Measurements from ENCODE around the gene IMP3.

IMP3 gene

GRCh38 chr15:75672646-75673425 is 32.8 kb upstream of the IMP3 start:
- H3K4me3 ChIP-seq (ENCODE audit: low read depth in 1 of 5, low read length in 5 of 5), result peak overlapping the region in 2 of 5 donors; percentile 11
- peaks cover 0 to 14% (median 5%) of the 10 kb centered on the region in 5 donors for H3K36me3 ChIP-seq (ENCODE audit: control insufficient read depth in 5 of 5, insufficient read depth in 5 of 5, low read length in 5 of 5)
- H3K4me1 ChIP-seq (ENCODE audit: control insufficient read depth in 5 of 5, insufficient read depth in 5 of 5, low read length in 5 of 5), result peaks cover 8 to 73% (median 58%) of the 10 kb centered on the region in 5 donors
- no peaks in the 10 kb centered on the region for H3K9me3 ChIP-seq (ENCODE audit: control insufficient read depth in 5 of 5, low read length in 5 of 5)
- no peaks in the 10 kb centered on the region for H3K27me3 ChIP-seq (ENCODE audit: control insufficient read depth in 5 of 5, insufficient read depth in 4 of 5, low read length in 5 of 5)
- H3K27ac ChIP-seq (ENCODE audit: low read depth, low read length), result peak overlapping the region; percentile 87
- H3K9ac ChIP-seq (ENCODE audit: low read length in 5 of 5), result peak overlapping the region in 2 of 5 donors; percentile 37 to 48

GRCh38 chr15:75671730-75672602 is 31.9 kb upstream of the IMP3 start:
- H3K4me1 ChIP-seq (ENCODE audit: control insufficient read depth in 5 of 5, insufficient read depth in 5 of 5, low read length in 5 of 5), result peaks cover 10 to 79% (median 66%) of the 10 kb centered on the region in 5 donors
- peak overlapping the region; percentile 87 for H3K27ac ChIP-seq (ENCODE audit: low read depth, low read length)
- H3K4me3 ChIP-seq (ENCODE audit: low read depth in 1 of 5, low read length in 5 of 5), result no peak overlapping the region
- H3K9ac ChIP-seq (ENCODE audit: low read length in 5 of 5), result no peak overlapping the region
- H3K36me3 ChIP-seq (ENCODE audit: control insufficient read depth in 5 of 5, insufficient read depth in 5 of 5, low read length in 5 of 5), result peaks cover 0 to 7% (median 0%) of the 10 kb centered on the region in 5 donors
- H3K27me3 ChIP-seq (ENCODE audit: control insufficient read depth in 5 of 5, insufficient read depth in 4 of 5, low read length in 5 of 5), result no peaks in the 10 kb centered on the region
- no peaks in the 10 kb centered on the region for H3K9me3 ChIP-seq (ENCODE audit: control insufficient read depth in 5 of 5, low read length in 5 of 5)

GRCh38 chr15:75669879-75670212 is 29.8 kb upstream of the IMP3 start:
- no peaks in the 10 kb centered on the region for H3K36me3 ChIP-seq (ENCODE audit: control insufficient read depth in 5 of 5, insufficient read depth in 5 of 5, low read length in 5 of 5)
- H3K27ac ChIP-seq (ENCODE audit: low read depth, low read length), result no peak overlapping the region
- H3K9me3 ChIP-seq (ENCODE audit: control insufficient read depth in 5 of 5, low read length in 5 of 5), result no peaks in the 10 kb centered on the region
- peak overlapping the region in 1 of 5 donors; percentile 44 for H3K9ac ChIP-seq (ENCODE audit: low read length in 5 of 5)
- peaks cover 0 to 2% (median 0%) of the 10 kb centered on the region in 5 donors for H3K27me3 ChIP-seq (ENCODE audit: control insufficient read depth in 5 of 5, insufficient read depth in 4 of 5, low read length in 5 of 5)
- H3K4me1 ChIP-seq (ENCODE audit: control insufficient read depth in 5 of 5, insufficient read depth in 5 of 5, low read length in 5 of 5), result peaks cover 15 to 77% (median 64%) of the 10 kb centered on the region in 5 donors
- H3K4me3 ChIP-seq (ENCODE audit: low read depth in 1 of 5, low read length in 5 of 5), result no peak overlapping the region

- Histone ChIP-seq H3K4me1 (ENCODE audit: control insufficient read depth in 5 of 5, insufficient read depth in 5 of 5, low read length in 5 of 5) (peaks cover 15 to 72% (median 59%) of the 10 kb centered on the region in 5 donors), H3K9ac (ENCODE audit: low read length in 5 of 5) (peak overlapping the region in 1 of 5 donors; percentile 44), H3K36me3 (ENCODE audit: control insufficient read depth in 5 of 5, insufficient read depth in 5 of 5, low read length in 5 of 5) (no peaks in the 10 kb centered on the region), H3K4me3 (ENCODE audit: low read depth in 1 of 5, low read length in 5 of 5) (no peak overlapping the region), H3K9me3 (ENCODE audit: control insufficient read depth in 5 of 5, low read length in 5 of 5) (no peaks in the 10 kb centered on the region), H3K27me3 (ENCODE audit: control insufficient read depth in 5 of 5, insufficient read depth in 4 of 5, low read length in 5 of 5) (peaks cover 0 to 2% (median 0%) of the 10 kb centered on the region in 5 donors), H3K27ac (ENCODE audit: low read depth, low read length) (no peak overlapping the region)
These were observed 29.3 kb upstream of the IMP3 start for GRCh38 chr15:75669191-75669878.

- H3K4me1 ChIP-seq (ENCODE audit: control insufficient read depth in 5 of 5, insufficient read depth in 5 of 5, low read length in 5 of 5), result peaks cover 7 to 58% (median 35%) of the 10 kb centered on the region in 5 donors
These were observed 26.9 kb upstream of the IMP3 start for GRCh38 chr15:75666823-75667501.

GRCh38 chr15:75663931-75664421 is 24.0 kb upstream of the IMP3 start:
- Histone ChIP-seq H3K27ac (ENCODE audit: low read depth, low read length) (peak overlapping the region; percentile 93), H3K9me3 (ENCODE audit: control insufficient read depth in 5 of 5, low read length in 5 of 5) (no peaks in the 10 kb centered on the region), H3K27me3 (ENCODE audit: control insufficient read depth in 5 of 5, insufficient read depth in 4 of 5, low read length in 5 of 5) (peaks cover 0 to 2% (median 0%) of the 10 kb centered on the region in 5 donors), H3K36me3 (ENCODE audit: control insufficient read depth in 5 of 5, insufficient read depth in 5 of 5, low read length in 5 of 5) (peaks cover 0 to 21% (median 17%) of the 10 kb centered on the region in 5 donors), H3K4me1 (ENCODE audit: control insufficient read depth in 5 of 5, insufficient read depth in 5 of 5, low read length in 5 of 5) (peaks cover 13 to 64% (median 51%) of the 10 kb centered on the region in 5 donors), H3K9ac (ENCODE audit: low read length in 5 of 5) (no peak overlapping the region), H3K4me3 (ENCODE audit: low read depth in 1 of 5, low read length in 5 of 5) (no peak overlapping the region)

More at GRCh38 chr15:75666823-75667501, 26.9 kb upstream of the IMP3 start:
- H3K27me3 ChIP-seq (ENCODE audit: control insufficient read depth in 5 of 5, insufficient read depth in 4 of 5, low read length in 5 of 5), result peaks cover 0 to 2% (median 0%) of the 10 kb centered on the region in 5 donors
- no peaks in the 10 kb centered on the region for H3K9me3 ChIP-seq (ENCODE audit: control insufficient read depth in 5 of 5, low read length in 5 of 5)
- peaks cover 0 to 9% (median 4%) of the 10 kb centered on the region in 5 donors for H3K36me3 ChIP-seq (ENCODE audit: control insufficient read depth in 5 of 5, insufficient read depth in 5 of 5, low read length in 5 of 5)
- peak overlapping the region; percentile 84 for H3K27ac ChIP-seq (ENCODE audit: low read depth, low read length)
- peak overlapping the region in 2 of 5 donors; percentile 23 to 26 for H3K4me3 ChIP-seq (ENCODE audit: low read depth in 1 of 5, low read length in 5 of 5)
- peak overlapping the region in 3 of 5 donors; percentile 54 to 97 (median 64) for H3K9ac ChIP-seq (ENCODE audit: low read length in 5 of 5)

- Histone ChIP-seq H3K9ac (ENCODE audit: low read length in 5 of 5) (no peak overlapping the region), H3K4me1 (ENCODE audit: control insufficient read depth in 5 of 5, insufficient read depth in 5 of 5, low read length in 5 of 5) (peaks cover 13 to 70% (median 53%) of the 10 kb centered on the region in 5 donors), H3K36me3 (ENCODE audit: control insufficient read depth in 5 of 5, insufficient read depth in 5 of 5, low read length in 5 of 5) (peaks cover 0 to 30% (median 26%) of the 10 kb centered on the region in 5 donors), H3K27ac (ENCODE audit: low read depth, low read length) (peak overlapping the region; percentile 93), H3K27me3 (ENCODE audit: control insufficient read depth in 5 of 5, insufficient read depth in 4 of 5, low read length in 5 of 5) (peaks cover 0 to 2% (median 0%) of the 10 kb centered on the region in 5 donors), H3K4me3 (ENCODE audit: low read depth in 1 of 5, low read length in 5 of 5) (no peak overlapping the region), H3K9me3 (ENCODE audit: control insufficient read depth in 5 of 5, low read length in 5 of 5) (no peaks in the 10 kb centered on the region)
These were observed 22.9 kb upstream of the IMP3 start for GRCh38 chr15:75662823-75663519.

- H3K36me3 ChIP-seq (ENCODE audit: control insufficient read depth in 5 of 5, insufficient read depth in 5 of 5, low read length in 5 of 5), result peaks cover 0 to 42% (median 38%) of the 10 kb centered on the region in 5 donors
- peaks cover 8 to 57% (median 41%) of the 10 kb centered on the region in 5 donors for H3K4me1 ChIP-seq (ENCODE audit: control insufficient read depth in 5 of 5, insufficient read depth in 5 of 5, low read length in 5 of 5)
- H3K4me3 ChIP-seq (ENCODE audit: low read depth in 1 of 5, low read length in 5 of 5), result no peak overlapping the region
- H3K27ac ChIP-seq (ENCODE audit: low read depth, low read length), result peak overlapping the region; percentile 93
- peak overlapping the region in 3 of 5 donors; percentile 17 to 63 (median 60) for H3K9ac ChIP-seq (ENCODE audit: low read length in 5 of 5)
- H3K27me3 ChIP-seq (ENCODE audit: control insufficient read depth in 5 of 5, insufficient read depth in 4 of 5, low read length in 5 of 5), result peaks cover 0 to 2% (median 0%) of the 10 kb centered on the region in 5 donors
- no peaks in the 10 kb centered on the region for H3K9me3 ChIP-seq (ENCODE audit: control insufficient read depth in 5 of 5, low read length in 5 of 5)
These were observed 21.7 kb upstream of the IMP3 start for GRCh38 chr15:75661756-75662140.

All from subcutaneous abdominal adipose tissue (tissue), 5 donors.